ENCODE results near the gene CRYL1.

Gene CRYL1

GRCh38 chr13:20526664-20527063, 1.0 kb upstream of the CRYL1 start:
- no peak for DNase-seq

DNA sequence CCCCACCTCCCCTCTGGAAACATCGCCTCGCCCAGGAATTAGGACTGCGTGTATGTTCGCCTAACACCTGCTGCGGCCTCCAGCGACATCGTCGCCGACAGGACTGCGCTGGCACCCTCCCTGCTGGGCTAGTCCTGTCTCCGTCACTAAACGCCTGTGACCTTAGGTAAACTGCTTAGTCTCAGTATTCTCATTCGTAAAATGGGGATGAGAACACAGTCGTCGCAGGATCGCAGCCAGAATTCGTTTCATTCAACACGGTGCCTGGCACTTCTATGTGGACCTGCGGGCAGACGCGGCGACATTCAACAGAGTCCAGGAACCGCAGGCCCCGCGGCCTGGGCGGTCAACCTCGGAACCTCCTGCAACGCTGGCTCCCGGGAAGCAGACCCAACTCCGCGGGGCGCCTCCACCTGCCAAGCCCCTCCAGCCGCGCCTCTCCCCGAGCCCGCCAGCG, 485 bp downstream of the CRYL1 start:
- no peak for DNase-seq

GRCh38 chr13:20521364-20522115, 4.1 kb downstream of the CRYL1 start:
- no peak for DNase-seq

- DNase-seq, result no peak
These were observed 5.8 kb downstream of the CRYL1 start for GRCh38 chr13:20519875-20520274.

DNA sequence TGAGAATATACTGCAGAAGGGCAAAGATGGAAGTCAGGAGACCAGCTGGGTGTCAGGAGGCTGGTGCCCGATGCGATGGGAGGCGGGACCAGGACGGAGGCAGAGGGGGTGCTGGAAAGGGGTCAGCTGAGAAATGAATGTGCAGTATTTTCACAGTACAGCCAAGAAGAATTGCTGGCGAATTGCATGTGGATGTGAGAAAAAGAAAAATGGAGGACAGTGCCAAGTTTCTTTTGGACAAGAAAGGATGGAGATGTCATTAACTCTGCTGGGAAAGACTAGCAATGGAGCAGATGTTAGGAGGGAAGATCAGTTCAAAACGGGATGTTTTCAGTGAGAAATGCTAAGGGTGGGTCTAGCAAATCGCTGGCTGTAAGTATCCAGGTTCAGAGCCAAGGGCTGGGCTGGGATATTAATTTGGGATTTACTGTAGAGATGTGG, 7.0 kb downstream of the CRYL1 start:
- no peak for DNase-seq

DNA sequence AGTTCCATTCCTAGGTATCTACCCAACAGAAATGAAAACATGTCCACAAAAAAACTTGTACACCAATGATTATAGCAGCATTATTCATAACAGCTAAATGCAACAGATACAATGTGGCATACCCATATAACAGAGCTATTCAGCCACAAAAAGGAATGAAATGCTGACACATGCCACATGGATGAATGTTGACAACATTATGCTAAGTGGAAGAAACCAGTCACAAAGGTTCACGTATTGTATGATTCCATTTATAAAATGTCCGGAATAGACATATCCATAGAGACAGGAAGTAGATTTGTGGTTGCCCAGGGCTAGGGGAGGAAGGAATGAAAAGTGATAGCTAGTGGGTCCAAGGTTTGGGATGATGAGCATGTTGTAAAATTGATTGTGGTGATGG, 10.8 kb downstream of the CRYL1 start:
- DNase-seq, result no peak

GRCh38 chr13:20513466-20513995, 12.1 kb downstream of the CRYL1 start:
- DNase-seq, result no peak

GRCh38 chr13:20512042-20512683, 13.5 kb downstream of the CRYL1 start:
- DNase-seq, result no peak

DNA sequence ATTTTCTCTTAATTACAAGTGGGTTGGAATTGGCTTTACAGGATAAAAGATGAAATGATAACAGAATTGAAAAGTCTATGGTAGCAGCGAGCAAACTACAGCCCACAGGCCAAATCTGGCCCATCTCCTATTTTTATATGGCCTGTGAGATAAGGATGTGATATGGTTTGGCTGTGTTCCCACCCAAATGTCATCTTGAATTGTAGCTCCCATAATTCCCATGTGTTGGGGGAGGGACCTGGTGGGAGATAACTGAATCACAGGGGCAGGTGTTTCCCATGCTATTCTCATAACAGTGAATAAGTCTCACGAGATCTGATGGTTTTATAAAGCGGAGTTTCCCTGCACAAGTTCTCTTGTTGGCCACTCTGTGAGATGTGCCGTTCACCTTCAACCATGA, 19.0 kb downstream of the CRYL1 start:
- no peak for DNase-seq

GRCh38 chr13:20505405-20506366, 20.0 kb downstream of the CRYL1 start:
- no peak for DNase-seq

- no peak for DNase-seq
These were observed 22.3 kb downstream of the CRYL1 start for GRCh38 chr13:20503088-20504083.

GRCh38 chr13:20501592-20501991, 24.1 kb downstream of the CRYL1 start:
- no peak for DNase-seq

GRCh38 chr13:20501120-20501519, 24.5 kb downstream of the CRYL1 start:
- no peak for DNase-seq

DNA sequence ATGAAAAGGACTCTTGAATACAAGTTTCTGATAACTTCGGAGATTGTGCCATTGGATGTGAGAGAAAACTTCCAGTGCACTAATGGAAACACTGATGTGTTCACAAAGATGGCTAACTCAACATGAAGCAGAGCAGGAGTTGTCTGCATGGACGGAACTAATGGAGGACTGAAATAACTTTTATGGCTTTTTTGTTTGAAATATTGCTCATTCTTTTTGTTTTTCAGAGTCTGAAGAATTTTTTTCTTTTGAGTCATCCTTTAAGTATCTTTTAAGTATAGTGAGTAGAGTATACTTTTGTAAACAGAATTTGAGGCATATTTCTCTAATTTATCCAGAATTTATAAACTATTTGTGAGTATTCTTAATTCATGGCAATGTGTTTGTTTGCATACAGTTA, 25.7 kb downstream of the CRYL1 start:
- no peak for DNase-seq

GRCh38 chr13:20498659-20499058, 27.0 kb downstream of the CRYL1 start:
- no peak for DNase-seq

- no peak for DNase-seq
These were observed 27.5 kb downstream of the CRYL1 start for GRCh38 chr13:20498129-20498528.

GRCh38 chr13:20497006-20497775, 28.5 kb downstream of the CRYL1 start:
- DNase-seq, result no peak

GRCh38 chr13:20495087-20496023, 30.3 kb downstream of the CRYL1 start:
- DNase-seq, result no peak

DNA sequence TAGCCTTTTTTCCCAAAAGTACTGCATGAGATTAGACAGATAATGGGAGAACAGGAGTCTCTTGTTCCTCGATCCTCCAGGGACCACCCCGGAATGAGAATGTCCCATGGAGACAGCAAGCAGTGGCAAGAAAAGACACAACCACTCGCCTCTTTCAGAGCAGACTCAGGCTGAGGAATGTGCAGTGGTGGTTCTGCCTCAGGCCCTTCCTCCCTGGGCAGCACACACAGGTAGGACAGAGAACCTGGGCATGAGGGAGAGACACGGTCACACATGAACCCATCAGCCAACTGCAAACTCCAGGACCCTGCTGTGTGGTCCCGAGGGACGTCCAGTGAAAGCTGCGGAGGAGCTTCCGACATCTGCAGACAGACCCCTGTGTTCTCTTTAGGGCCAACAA, 31.0 kb downstream of the CRYL1 start:
- DNase-seq, result no peak

DNA sequence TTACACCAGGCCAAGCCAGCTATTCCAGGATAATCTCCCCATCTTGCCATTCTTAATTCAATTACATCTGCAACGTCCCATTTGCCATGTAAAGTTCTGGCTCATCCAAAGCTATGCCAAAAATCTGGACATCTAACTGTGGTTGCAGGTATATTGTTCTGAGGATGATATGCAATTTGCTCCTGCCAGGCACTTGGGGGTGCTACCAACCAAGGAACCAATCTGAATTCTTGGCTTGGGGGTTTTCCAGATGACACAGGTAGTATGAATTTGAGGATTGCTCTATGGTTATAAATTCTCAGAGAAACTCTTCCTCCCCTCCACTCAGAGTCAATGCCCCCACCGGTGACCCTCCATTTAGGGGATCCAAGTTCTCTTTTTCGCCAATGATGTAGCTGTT, 33.0 kb downstream of the CRYL1 start:
- no peak for DNase-seq
